Neural progenitor cell (in vitro differentiated cells): ENCODE data around the gene C20orf96.

Experiments
- CTCF ChIP-seq: fragments of 200-600 bp; sonication (generic); IDR thresholded peaks from 2 replicates; pipeline ENCODE4 v1.5.1; 2017; ENCODE audit warnings: antibody characterized with exemption, mild to moderate bottlenecking
- EZH2 ChIP-seq: fragments of 200-600 bp; sonication (generic); IDR thresholded peaks from 2 replicates; pipeline ENCODE4 v1.6.1; 2017; ENCODE audit warnings: antibody characterized with exemption, mild to moderate bottlenecking, moderate library complexity

- TF ChIP-seq CTCF, result no peak
- TF ChIP-seq EZH2, result no peak
These were observed 19.5 kb downstream of the C20orf96 start for GRCh38 chr20:271069-271468.
